Vagina (tissue), 2 donors: ENCODE results near the gene FUS.

ENCODE experiments used
- POLR2A ChIP-seq, 2 donors: fragments of 450-650 bp; IDR thresholded peaks; one replicate each; pipeline ENCODE4 v1.6.1; 2017; ENCODE audit warnings: antibody characterized with exemption in 2 of 2, mild to moderate bottlenecking in 2 of 2, moderate library complexity in 2 of 2
- TF ChIP-seq, protein P1 (sequence below), 3 experiments: fragments of 450-650 bp in 2 of 3; fragments of 200-600 bp in 1 of 3; sonication (generic) in 1 of 3; IDR thresholded peaks; one replicate each; pipeline ENCODE4 v1.5.1; 2017 to 2019; ENCODE audit warnings: antibody characterized with exemption in 3 of 3, mild to moderate bottlenecking in 2 of 3, moderate library complexity in 2 of 3

DNA sequence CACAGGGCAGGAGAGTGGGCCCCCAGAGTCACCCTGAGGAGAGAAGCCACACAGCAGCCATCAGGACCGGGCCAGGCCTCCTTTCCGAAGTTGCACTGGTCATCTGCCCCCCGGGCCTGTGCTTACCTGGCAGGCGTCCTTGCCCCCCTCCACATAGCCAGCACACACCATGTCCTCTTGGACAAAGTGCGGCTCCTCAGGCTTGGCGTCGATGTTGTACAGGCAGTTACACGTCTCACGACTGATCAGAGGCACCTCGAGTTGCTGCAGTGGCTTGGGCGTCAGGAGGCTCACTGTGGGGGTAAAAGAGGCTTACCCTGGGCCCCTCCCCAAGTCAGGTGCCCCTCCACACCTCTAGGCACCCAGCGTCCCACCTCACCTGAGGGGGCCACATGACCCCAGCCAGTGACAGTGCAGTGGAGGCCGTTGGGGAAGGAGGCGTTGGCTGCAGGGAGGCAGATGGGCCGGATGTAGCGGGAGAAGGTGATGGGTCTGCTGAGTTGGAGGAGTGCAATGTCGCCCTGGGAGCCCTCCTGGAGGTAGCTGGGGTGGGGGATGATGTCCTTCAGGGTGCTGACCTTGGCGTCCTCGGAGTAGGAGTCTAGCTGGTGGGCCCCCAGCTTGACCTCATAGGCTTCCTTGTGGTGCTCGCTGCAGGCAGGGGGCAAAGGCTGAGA lies 47.5 kb upstream of the FUS start:
- TF ChIP-seq, protein P1, sequence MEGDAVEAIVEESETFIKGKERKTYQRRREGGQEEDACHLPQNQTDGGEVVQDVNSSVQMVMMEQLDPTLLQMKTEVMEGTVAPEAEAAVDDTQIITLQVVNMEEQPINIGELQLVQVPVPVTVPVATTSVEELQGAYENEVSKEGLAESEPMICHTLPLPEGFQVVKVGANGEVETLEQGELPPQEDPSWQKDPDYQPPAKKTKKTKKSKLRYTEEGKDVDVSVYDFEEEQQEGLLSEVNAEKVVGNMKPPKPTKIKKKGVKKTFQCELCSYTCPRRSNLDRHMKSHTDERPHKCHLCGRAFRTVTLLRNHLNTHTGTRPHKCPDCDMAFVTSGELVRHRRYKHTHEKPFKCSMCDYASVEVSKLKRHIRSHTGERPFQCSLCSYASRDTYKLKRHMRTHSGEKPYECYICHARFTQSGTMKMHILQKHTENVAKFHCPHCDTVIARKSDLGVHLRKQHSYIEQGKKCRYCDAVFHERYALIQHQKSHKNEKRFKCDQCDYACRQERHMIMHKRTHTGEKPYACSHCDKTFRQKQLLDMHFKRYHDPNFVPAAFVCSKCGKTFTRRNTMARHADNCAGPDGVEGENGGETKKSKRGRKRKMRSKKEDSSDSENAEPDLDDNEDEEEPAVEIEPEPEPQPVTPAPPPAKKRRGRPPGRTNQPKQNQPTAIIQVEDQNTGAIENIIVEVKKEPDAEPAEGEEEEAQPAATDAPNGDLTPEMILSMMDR (IDR thresholded peaks at IDR 0.05): no peak
- TF ChIP-seq POLR2A (IDR thresholded peaks at IDR 0.05): no peak
